Activated naive CD8-positive, alpha-beta T cell treated with anti-CD3 and anti-CD28 coated beads, Interleukin-2, amount 10 ng/mL, durations not matched to agents 7 days and 5 days (primary cell): ENCODE measurements around the gene CTRB2. TPM values are rescaled to one million over a fixed set of nuclear protein-coding genes. Genes with fewer than 3 reads are reported as not detected.
A peak's percentile ranks its signal among the peaks of the same experiment; 100 is the strongest.

Experiments
- ATAC-seq: fragments of 150-1000 bp; cut with Tn5 transposase; one replicate; pipeline ENCODE4 v1.10.0; 2021; ENCODE audit warnings: low read depth, moderate library complexity
- POLR2A ChIA-PET: fragments of 350-600 bp; sonication (Branson Sonifier 250); formaldehyde crosslinking; loops from one replicate; lab custom pipeline; 2021; ENCODE audit warnings: antibody characterized with exemption; lab: Charles Lee
- DNase-seq: peaks from one replicate; pipeline ENCODE4 v3.0.0; 2021
- H3K27ac Mint-ChIP-seq: one replicate; pipeline ENCODE4 v1.8.0; 2022; ENCODE audit warnings: mild to moderate bottlenecking, mixed read lengths
- H3K27me3 Mint-ChIP-seq: one replicate; pipeline ENCODE4 v1.8.0; 2022; ENCODE audit warnings: mild to moderate bottlenecking, moderate library complexity, mixed read lengths
- H3K36me3 Mint-ChIP-seq: one replicate; pipeline ENCODE4 v1.8.0; 2021; ENCODE audit warnings: mild to moderate bottlenecking, mixed read lengths
- H3K4me1 Mint-ChIP-seq: one replicate; pipeline ENCODE4 v1.8.0; 2021; ENCODE audit warnings: mixed read lengths
- H3K4me3 Mint-ChIP-seq: one replicate; pipeline ENCODE4 v1.8.0; 2022; ENCODE audit warnings: mild to moderate bottlenecking, moderate library complexity, mixed read lengths
- H3K9me3 Mint-ChIP-seq: one replicate; pipeline ENCODE4 v1.8.0; 2021; ENCODE audit warnings: mixed read lengths
- total RNA-seq, 2 experiments: library from RNA; stranded (reverse); gene quantifications; one replicate each; pipeline ENCODE4 v1.2.3, GENCODE V29; 2021

CTRB2 gene
- not detected for total RNA-seq

GRCh38 chr16:75206749-75207451 is at the start of gene CTRB2:
CTRB2 (minus strand) TSS chr16:75207161; CDS start chr16:75207141, 20 bp downstream.
- DNase-seq = no peak
- Mint-ChIP-seq H3K9me3 (no peaks in the 10 kb centered on the region), H3K27ac (no peak within 1 kb of the TSS), H3K27me3 (peaks cover 2% of the 10 kb centered on the region), H3K36me3 (no peaks in the 10 kb centered on the region), H3K4me3 (no peak within 1 kb of the TSS), H3K4me1 (no peaks in the 10 kb centered on the region)
- ATAC-seq = no peak
- POLR2A ChIA-PET = no interaction called here

DNA sequence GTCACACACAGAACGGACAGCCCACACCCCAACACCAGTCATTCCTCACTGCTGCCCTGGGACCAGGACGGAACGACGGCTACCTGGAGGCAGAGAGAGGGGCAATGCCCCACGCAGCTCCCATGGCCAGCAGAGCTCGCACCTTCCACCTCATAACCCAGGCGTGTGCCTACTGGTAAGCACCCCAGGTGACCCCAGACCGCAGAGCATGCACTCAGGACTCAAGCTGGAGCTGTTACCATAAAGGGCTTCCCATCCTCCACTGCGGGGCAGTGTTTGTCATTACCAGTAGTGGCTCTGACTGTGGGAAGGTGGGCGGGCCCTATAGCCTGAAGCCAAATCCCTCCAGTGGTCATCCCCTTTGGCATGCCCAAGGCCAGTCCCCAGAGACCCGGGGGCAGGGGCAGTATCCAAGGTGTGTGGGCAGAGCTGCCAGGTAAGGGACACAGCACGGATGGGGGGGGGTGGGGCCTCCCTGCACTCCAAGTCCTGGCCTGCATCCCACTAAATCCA is 49.2 kb upstream of the CTRB2 start:
- DNase-seq (no peak), ATAC-seq (no peak)
- Mint-ChIP-seq H3K4me3 (no peak overlapping the region), H3K4me1 (peaks cover 2% of the 10 kb centered on the region), H3K36me3 (no peaks in the 10 kb centered on the region), H3K9me3 (no peaks in the 10 kb centered on the region), H3K27ac (no peak overlapping the region), H3K27me3 (peaks cover 56% of the 10 kb centered on the region)
- POLR2A ChIA-PET = no interaction called here

DNA sequence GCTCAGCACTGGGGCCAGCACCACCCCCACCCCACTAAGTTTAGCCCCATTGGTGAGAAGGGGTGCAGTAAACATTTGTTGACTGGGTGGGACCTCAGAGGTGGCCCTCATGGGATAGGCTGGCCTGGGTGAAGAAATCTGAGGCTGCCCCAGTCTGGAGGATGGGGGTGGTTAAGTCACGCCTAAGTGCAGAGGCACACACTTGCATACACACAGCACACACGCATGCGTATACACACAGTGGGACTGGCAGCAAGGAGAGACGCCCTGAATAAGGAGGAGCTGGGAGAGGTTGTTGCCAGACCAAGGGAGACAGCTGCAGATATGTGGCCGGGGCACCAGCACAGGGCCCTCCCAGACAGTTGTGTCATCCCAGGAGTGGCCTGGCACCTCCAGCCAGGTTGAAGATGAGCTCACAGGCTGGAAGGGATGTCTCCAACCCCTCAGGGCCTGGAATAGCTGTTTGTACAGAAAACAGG is 47.4 kb upstream of the CTRB2 start:
- POLR2A ChIA-PET = no interaction called here
- no peaks in the 10 kb centered on the region for H3K9me3 Mint-ChIP-seq
- no peak overlapping the region for H3K4me3 Mint-ChIP-seq
- peaks cover 57% of the 10 kb centered on the region for H3K27me3 Mint-ChIP-seq
- ATAC-seq = no peak
- no peak overlapping the region for H3K27ac Mint-ChIP-seq
- no peak for DNase-seq
- H3K4me1 Mint-ChIP-seq = peaks cover 4% of the 10 kb centered on the region
- no peaks in the 10 kb centered on the region for H3K36me3 Mint-ChIP-seq

GRCh38 chr16:75252946-75253911 is 46.3 kb upstream of the CTRB2 start:
- H3K4me1 Mint-ChIP-seq = peaks cover 4% of the 10 kb centered on the region
- no peaks in the 10 kb centered on the region for H3K36me3 Mint-ChIP-seq
- no peak for DNase-seq
- POLR2A ChIA-PET = no interaction called here
- H3K27ac Mint-ChIP-seq = no peak overlapping the region
- no peak overlapping the region for H3K4me3 Mint-ChIP-seq
- H3K27me3 Mint-ChIP-seq = peaks cover 55% of the 10 kb centered on the region
- ATAC-seq = no peak
- no peaks in the 10 kb centered on the region for H3K9me3 Mint-ChIP-seq

GRCh38 chr16:75252049-75252864 is 45.3 kb upstream of the CTRB2 start:
- H3K4me3 Mint-ChIP-seq = peak overlapping the region; percentile 37
- peaks cover 49% of the 10 kb centered on the region for H3K27me3 Mint-ChIP-seq
- POLR2A ChIA-PET = no interaction called here

DNA sequence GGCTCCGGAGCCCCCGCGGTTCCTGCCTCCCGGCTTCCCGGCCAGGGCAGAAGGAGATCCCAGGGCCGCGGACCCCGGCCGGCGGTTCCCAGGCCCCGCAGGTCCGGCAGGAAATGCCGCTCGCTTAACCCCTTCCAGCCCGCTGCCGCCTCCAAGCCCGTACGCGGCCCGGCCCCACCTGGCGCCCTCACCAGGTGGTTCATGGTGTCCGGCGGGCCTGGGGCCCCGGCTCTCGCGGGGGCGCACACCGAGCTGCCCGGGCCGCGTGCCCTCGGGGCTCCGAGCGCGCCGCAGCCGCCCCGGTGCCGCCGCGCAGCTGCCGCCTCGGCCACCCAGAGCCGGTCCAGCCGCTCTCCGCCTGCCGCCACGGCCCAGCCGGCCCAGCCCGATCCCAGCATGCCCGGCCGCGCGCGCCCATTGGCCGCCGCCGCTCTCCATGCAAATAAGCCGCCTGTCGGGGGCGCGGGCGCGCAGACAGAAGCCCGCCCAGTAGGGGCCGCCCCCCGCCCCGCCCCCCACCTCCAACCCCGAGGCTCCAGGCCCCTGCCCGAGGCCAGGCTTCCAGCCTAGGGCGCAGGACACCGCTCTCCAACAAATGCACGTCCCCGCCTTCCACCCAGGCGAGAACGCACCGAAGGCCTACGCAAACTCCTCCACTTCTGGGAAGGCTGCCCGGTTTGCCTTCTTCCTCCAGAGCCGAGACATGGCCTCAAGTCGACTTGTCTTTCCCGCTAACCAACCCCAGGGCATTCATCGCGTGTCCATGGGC is 44.5 kb upstream of the CTRB2 start, which contains the start of gene BCAR1:
TSS of gene BCAR1 (minus strand) at position 345 of the 769 bp plus-strand sequence. CDS start at position 203, 142 bp downstream.
- Mint-ChIP-seq H3K9me3 (no peaks in the 10 kb centered on the region), H3K27me3 (peaks cover 49% of the 10 kb centered on the region), H3K27ac (no peak within 1 kb of the TSS), H3K4me3 (peak within 1 kb of the TSS; percentile 37), H3K36me3 (no peaks in the 10 kb centered on the region), H3K4me1 (peaks cover 4% of the 10 kb centered on the region)
- ATAC-seq (peak; percentile 46), DNase-seq (no peak)
- POLR2A ChIA-PET = no interaction called here

More at GRCh38 chr16:75252049-75252864, 45.3 kb upstream of the CTRB2 start:
- ATAC-seq (no peak), DNase-seq (no peak)
- Mint-ChIP-seq H3K9me3 (no peaks in the 10 kb centered on the region), H3K36me3 (no peaks in the 10 kb centered on the region), H3K4me1 (peaks cover 4% of the 10 kb centered on the region), H3K27ac (no peak overlapping the region)

DNA sequence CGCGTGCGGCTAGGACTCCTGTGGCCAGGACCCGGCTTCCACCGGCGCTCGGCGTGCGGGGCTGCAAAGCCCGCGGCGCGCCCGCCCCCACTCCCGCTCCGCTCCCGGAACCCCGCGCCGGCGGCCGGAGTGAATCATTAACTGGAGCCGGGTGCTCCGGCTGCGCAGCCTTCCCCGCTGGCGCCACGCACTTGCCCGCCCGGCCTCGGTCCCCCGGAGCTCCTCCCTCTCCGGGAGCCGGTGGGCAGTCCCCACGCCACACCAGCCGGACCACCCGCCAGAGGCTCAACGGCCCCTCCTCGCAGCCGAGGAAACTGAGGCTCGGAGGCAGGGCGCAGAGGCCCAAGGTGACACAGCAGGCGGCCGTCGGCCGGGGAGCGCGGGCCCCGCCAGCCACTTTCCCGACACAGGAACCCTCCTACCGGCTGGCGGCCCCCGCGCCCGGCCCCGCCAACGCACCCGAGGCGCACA is 43.9 kb upstream of the CTRB2 start:
- H3K27ac Mint-ChIP-seq = no peak overlapping the region
- no peak for ATAC-seq
- peaks cover 49% of the 10 kb centered on the region for H3K27me3 Mint-ChIP-seq

DNA sequence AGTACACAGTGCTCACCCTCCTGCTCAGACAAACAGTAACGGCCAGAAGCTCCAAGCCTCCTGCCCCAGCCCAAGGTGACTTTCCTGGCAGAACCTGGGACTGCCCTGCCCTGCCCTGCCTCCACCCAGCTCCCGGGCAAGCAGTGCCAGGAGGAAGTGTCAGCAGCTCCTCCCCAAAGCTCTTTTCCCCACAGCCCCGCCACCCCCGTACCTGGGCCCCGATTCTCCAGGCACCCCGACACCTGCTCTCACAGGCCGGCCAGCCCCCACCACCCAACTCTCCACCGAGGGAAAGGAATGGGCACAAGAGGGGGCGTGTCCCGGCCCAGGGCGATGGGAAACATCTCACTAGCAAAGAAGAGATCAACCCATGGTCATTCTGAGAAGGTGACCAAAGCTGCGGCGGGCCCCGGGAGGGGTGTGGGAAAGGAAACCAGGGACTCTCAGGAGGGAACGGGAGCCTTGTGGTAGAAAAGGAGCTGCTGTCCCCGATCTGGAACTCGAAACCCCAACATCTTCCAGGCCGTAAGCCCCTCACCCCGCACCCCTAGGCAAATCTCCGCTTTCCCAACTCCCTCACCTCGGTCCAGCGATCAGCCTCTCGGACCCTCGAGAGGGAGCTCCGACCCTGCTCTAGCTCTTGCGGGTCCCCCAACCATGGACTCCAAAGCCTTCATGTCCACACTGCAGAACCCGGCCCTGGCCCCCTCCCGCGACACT is 43.3 kb upstream of the CTRB2 start:
- Mint-ChIP-seq H3K4me1 (peaks cover 4% of the 10 kb centered on the region), H3K4me3 (no peak overlapping the region), H3K27ac (no peak overlapping the region), H3K9me3 (no peaks in the 10 kb centered on the region), H3K36me3 (no peaks in the 10 kb centered on the region), H3K27me3 (peaks cover 49% of the 10 kb centered on the region)
- ATAC-seq (no peak), DNase-seq (no peak)
- POLR2A ChIA-PET = no interaction called here

More for the DNA sequence above, 43.9 kb upstream of the CTRB2 start:
- Mint-ChIP-seq H3K4me3 (no peak overlapping the region), H3K36me3 (no peaks in the 10 kb centered on the region), H3K9me3 (no peaks in the 10 kb centered on the region), H3K4me1 (peaks cover 4% of the 10 kb centered on the region)
- no peak for DNase-seq
- POLR2A ChIA-PET = no interaction called here

GRCh38 chr16:75249441-75249840 is 42.5 kb upstream of the CTRB2 start:
- POLR2A ChIA-PET = no interaction called here
- Mint-ChIP-seq H3K27me3 (peaks cover 41% of the 10 kb centered on the region), H3K4me3 (no peak overlapping the region), H3K4me1 (peaks cover 9% of the 10 kb centered on the region), H3K9me3 (no peaks in the 10 kb centered on the region), H3K27ac (no peak overlapping the region), H3K36me3 (no peaks in the 10 kb centered on the region)
- no peak for DNase-seq
- ATAC-seq = no peak

DNA sequence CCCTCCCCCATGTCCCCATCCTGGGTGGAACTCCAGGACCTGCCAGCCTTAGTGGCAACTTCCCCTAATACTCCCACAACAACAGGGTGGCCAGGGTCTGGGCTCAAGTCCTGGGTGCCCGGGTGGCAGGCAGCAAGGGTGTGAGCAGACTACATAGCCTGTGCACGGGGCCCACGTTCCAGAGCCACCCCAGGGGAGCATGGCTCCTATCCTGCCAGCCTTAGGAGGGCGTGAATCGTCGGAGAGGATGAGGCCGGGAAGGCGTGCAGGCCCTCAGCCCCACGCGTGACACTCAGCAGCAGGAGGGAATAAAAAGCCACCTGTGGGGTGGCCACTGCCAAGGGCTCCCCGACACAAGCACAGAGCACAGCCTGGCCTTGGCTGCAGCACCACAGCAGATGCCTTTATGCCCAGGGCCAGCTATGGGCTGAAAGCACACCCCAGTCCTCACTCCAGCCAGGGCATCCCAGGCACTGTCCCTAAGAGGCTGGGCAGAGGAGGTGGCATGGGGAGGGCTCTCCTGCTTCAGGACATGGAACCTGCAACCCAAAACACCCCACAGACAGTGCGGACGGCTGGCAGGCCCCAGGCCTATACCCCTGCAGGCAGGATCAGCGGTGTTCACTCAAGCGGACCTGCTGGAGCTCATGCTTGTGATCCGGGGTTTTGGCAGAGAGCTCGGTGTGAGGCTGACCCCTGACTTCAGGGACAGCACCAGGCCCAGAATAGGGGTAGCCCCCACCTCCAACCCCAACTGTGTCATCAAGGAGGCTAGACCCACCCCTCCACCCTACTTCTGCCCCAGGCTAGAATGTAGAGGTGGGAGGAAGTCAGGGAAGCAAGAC is 41.8 kb upstream of the CTRB2 start:
- H3K27me3 Mint-ChIP-seq = peaks cover 34% of the 10 kb centered on the region
- H3K27ac Mint-ChIP-seq = no peak overlapping the region
- POLR2A ChIA-PET = no interaction called here

DNA sequence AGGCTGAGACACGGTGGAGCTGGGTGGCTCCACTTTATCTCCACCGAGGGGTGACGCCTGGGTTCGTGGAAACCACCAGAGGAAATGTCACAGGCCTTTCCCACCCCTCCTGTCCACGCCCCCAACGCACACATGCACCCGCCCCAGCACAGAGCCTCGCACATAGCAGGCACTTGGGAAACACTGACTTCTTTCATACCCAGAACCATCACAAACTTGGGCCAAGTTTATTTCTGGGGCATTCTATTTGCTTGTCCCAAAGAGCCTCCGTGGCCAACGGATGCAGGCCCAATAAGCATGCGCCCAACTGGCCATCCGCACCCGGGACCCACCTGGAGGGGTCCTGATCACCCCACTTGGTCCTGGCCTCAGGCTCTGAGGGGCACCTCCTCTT is 41.2 kb upstream of the CTRB2 start:
- POLR2A ChIA-PET = no interaction called here
- Mint-ChIP-seq H3K9me3 (no peaks in the 10 kb centered on the region), H3K4me3 (no peak overlapping the region), H3K27me3 (peaks cover 31% of the 10 kb centered on the region), H3K27ac (no peak overlapping the region), H3K4me1 (peaks cover 9% of the 10 kb centered on the region), H3K36me3 (no peaks in the 10 kb centered on the region)
- ATAC-seq (no peak), DNase-seq (no peak)

More for the DNA sequence above, 41.8 kb upstream of the CTRB2 start:
- DNase-seq = no peak
- ATAC-seq = no peak
- peaks cover 9% of the 10 kb centered on the region for H3K4me1 Mint-ChIP-seq
- no peaks in the 10 kb centered on the region for H3K9me3 Mint-ChIP-seq
- H3K4me3 Mint-ChIP-seq = no peak overlapping the region
- H3K36me3 Mint-ChIP-seq = no peaks in the 10 kb centered on the region
